HCT116 (cell line): ENCODE measurements around the gene PGR. TPM values are rescaled to one million over a fixed set of nuclear protein-coding genes. Genes with fewer than 3 reads are reported as not detected.

Experiments used
- ATAC-seq: fragments of 200-7000 bp; cut with Tn5 transposase; 2 replicates; pipeline ENCODE4 v1.9.1; 2020; ENCODE audit warnings: mild to moderate bottlenecking, moderate library complexity
- BruUV-seq: library from RNA; stranded (reverse); fragments of 400-500 nt; replicated peaks from 2 replicates; lab custom pipeline; 2021; lab: Mats Ljungman, UMichigan
- CTCF ChIA-PET: fragments of 300-600 bp; sonication (Branson Sonifier 250); formaldehyde crosslinking; loops from one replicate; lab custom pipeline; 2021; ENCODE audit warnings: antibody characterized with exemption; lab: Charles Lee
- POLR2A ChIA-PET: fragments of 300-600, 350-600 bp; sonication (Branson Sonifier 250); formaldehyde crosslinking; loops from one replicate; lab custom pipeline; 2021; ENCODE audit warnings: antibody characterized with exemption; lab: Charles Lee
- RAD21 ChIA-PET, 2 experiments: fragments of 300-600 bp; sonication (Branson Sonifier 250); formaldehyde crosslinking; loops; one replicate each; lab custom pipeline; 2023; ENCODE audit warnings: low total read pairs in 2 of 2; ENCODE audit not compliant: uncharacterized antibody in 2 of 2, unreplicated experiment in 2 of 2, low non-redundant PET in 1 of 2; lab: Charles Lee
- DNase-seq: peaks from one replicate; pipeline ENCODE4 v3.0.0-alpha.2; 2010; ENCODE audit warnings: low read depth, low spot score
- H2AFZ ChIP-seq: fragments of 200-600 bp; shearing (Covaris generic), sonication (generic); 2 replicates; pipeline ENCODE4 v1.6.1; 2017; ENCODE audit warnings: low read depth, mixed run types, mixed read lengths, antibody characterized with exemption, low read length; ENCODE audit not compliant: poor library complexity, severe bottlenecking
- H3K27ac ChIP-seq: 2 replicates; pipeline ENCODE4 v1.5.1; 2012; ENCODE audit warnings: low read depth, low read length
- H3K27me3 ChIP-seq: fragments of 200-600 bp; sonication (generic); 2 replicates; pipeline ENCODE4 v1.6.1; 2016; ENCODE audit warnings: mixed run types, low read length, mixed read lengths; ENCODE audit not compliant: insufficient read depth
- H3K36me3 ChIP-seq, 2 experiments: fragments of 200-500 bp in 1 of 2; fragments of 200-600 bp in 1 of 2; sonication (Bioruptor generic) in 1 of 2; sonication (generic) in 1 of 2; 2 replicates each; pipeline versions ENCODE4 v1.5.1 to v1.6.1; 2014 to 2016; ENCODE audit warnings: low read length in 2 of 2, inconsistent platforms in 1 of 2, mixed read lengths in 1 of 2, mixed run types in 1 of 2; ENCODE audit not compliant: insufficient read depth in 2 of 2, control insufficient read depth in 1 of 2
- H3K4me1 ChIP-seq, 2 experiments: fragments of 200-600 bp in 1 of 2; sonication (generic) in 1 of 2; 2 replicates each; pipeline versions ENCODE4 v1.5.1 to v1.6.1; 2012 to 2017; ENCODE audit warnings: low read length in 2 of 2, inconsistent platforms in 1 of 2, mild to moderate bottlenecking in 1 of 2, mixed read lengths in 1 of 2, mixed run types in 1 of 2, moderate library complexity in 1 of 2; ENCODE audit not compliant: insufficient read depth in 2 of 2, control insufficient read depth in 1 of 2
- H3K4me2 ChIP-seq: fragments of 200-600 bp; sonication (generic); 2 replicates; pipeline ENCODE4 v1.6.1; 2017; ENCODE audit warnings: mixed run types, low read length, mixed read lengths
- H3K4me3 ChIP-seq, 2 experiments: fragments of 200-600 bp in 1 of 2; sonication (generic) in 1 of 2; replicated peaks in 1 of 2; 2 replicates each; pipeline ENCODE4 v1.5.1; 2011 to 2016; ENCODE audit warnings: low read length in 2 of 2, control low read depth in 1 of 2, low read depth in 1 of 2, mild to moderate bottlenecking in 1 of 2, mixed read lengths in 1 of 2, mixed run types in 1 of 2
- H3K79me2 ChIP-seq: fragments of 200-600 bp; sonication (generic); 2 replicates; pipeline ENCODE4 v1.6.1; 2017; ENCODE audit warnings: mild to moderate bottlenecking, mixed run types, low read length, moderate library complexity, mixed read lengths; ENCODE audit not compliant: insufficient read depth
- H3K9ac ChIP-seq: fragments of 200-600 bp; sonication (generic); 2 replicates; pipeline ENCODE4 v1.6.1; 2016; ENCODE audit warnings: low read length, mixed read lengths
- H3K9me2 ChIP-seq: fragments of 200-600 bp; sonication (generic), shearing (Covaris generic); 2 replicates; pipeline ENCODE4 v1.6.1; 2017; ENCODE audit warnings: mixed run types, mild to moderate bottlenecking, moderate library complexity; ENCODE audit not compliant: insufficient read depth
- H3K9me3 ChIP-seq, 2 experiments: fragments of 200-500 bp in 1 of 2; fragments of 200-600 bp in 1 of 2; sonication (Bioruptor generic) in 1 of 2; sonication (generic) in 1 of 2; 2 replicates each; pipeline ENCODE4 v1.6.1; 2014 to 2017; ENCODE audit warnings: low read length in 2 of 2, mixed read lengths in 2 of 2, inconsistent platforms in 1 of 2, low read depth in 1 of 2, mild to moderate bottlenecking in 1 of 2, mixed run types in 1 of 2, moderate library complexity in 1 of 2; ENCODE audit not compliant: control insufficient read depth in 1 of 2, insufficient read depth in 1 of 2
- H4K20me1 ChIP-seq: fragments of 200-600 bp; sonication (generic), shearing (Covaris generic); 2 replicates; pipeline ENCODE4 v1.6.1; 2017; ENCODE audit warnings: mixed run types, mild to moderate bottlenecking, moderate library complexity; ENCODE audit not compliant: insufficient read depth
- ATF3 ChIP-seq: IDR thresholded peaks from 2 replicates; pipeline ENCODE4 v1.6.1; 2012
- CBX3 ChIP-seq: IDR thresholded peaks from 2 replicates; pipeline ENCODE4 v1.6.1; 2012; ENCODE audit warnings: low read depth
- CEBPB ChIP-seq: IDR thresholded peaks from 2 replicates; pipeline ENCODE4 v1.6.1; 2012; ENCODE audit warnings: low read depth
- EGR1 ChIP-seq: IDR thresholded peaks from 2 replicates; pipeline ENCODE4 v1.6.1; 2012; ENCODE audit warnings: low read depth
- ELF1 ChIP-seq: IDR thresholded peaks from 2 replicates; pipeline ENCODE4 v1.6.1; 2012; ENCODE audit warnings: low read depth, borderline replicate concordance
- EZH2 ChIP-seq: fragments of 200-600 bp; sonication (generic); IDR thresholded peaks from 2 replicates; pipeline ENCODE4 v1.6.1; 2017; ENCODE audit warnings: antibody characterized with exemption, mixed run types
- EZH2phosphoT487 ChIP-seq: fragments of 200-600 bp; IDR thresholded peaks from 2 replicates; pipeline ENCODE4 v1.6.1; 2018; ENCODE audit warnings: antibody characterized with exemption, borderline replicate concordance
- JUND ChIP-seq: IDR thresholded peaks from 2 replicates; pipeline ENCODE4 v1.6.1; 2012
- MAX ChIP-seq: IDR thresholded peaks from 2 replicates; pipeline ENCODE4 v1.6.1; 2012
- POLR2A ChIP-seq: IDR thresholded peaks from 2 replicates; pipeline ENCODE4 v1.7.0; 2011; ENCODE audit warnings: borderline replicate concordance; ENCODE audit not compliant: insufficient read depth, insufficient read length; ENCODE audit errors: extremely low read depth
- POLR2AphosphoS5 ChIP-seq: IDR thresholded peaks from 2 replicates; pipeline ENCODE4 v1.6.1; 2011; ENCODE audit warnings: mild to moderate bottlenecking, low read depth, low read length, moderate library complexity
- RAD21 ChIP-seq: IDR thresholded peaks from 2 replicates; pipeline ENCODE4 v1.6.1; 2012; ENCODE audit warnings: low read depth, mild to moderate bottlenecking
- REST ChIP-seq: IDR thresholded peaks from 2 replicates; pipeline ENCODE4 v1.6.1; 2012; ENCODE audit warnings: low read depth
- SIN3A ChIP-seq: IDR thresholded peaks from 2 replicates; pipeline ENCODE4 v1.6.1; 2012; ENCODE audit warnings: low read depth
- SRF ChIP-seq: IDR thresholded peaks from 2 replicates; pipeline ENCODE4 v1.6.1; 2012; ENCODE audit warnings: low read depth
- TCF7L2 ChIP-seq: IDR thresholded peaks from 2 replicates; pipeline ENCODE4 v1.7.0; 2011; ENCODE audit warnings: borderline replicate concordance, inconsistent platforms; ENCODE audit not compliant: insufficient read depth, insufficient read length; ENCODE audit errors: extremely low read depth
- YY1 ChIP-seq: IDR thresholded peaks from 2 replicates; pipeline ENCODE4 v1.6.1; 2011; ENCODE audit warnings: low read length, low read depth, moderate library complexity, mild to moderate bottlenecking; ENCODE audit not compliant: insufficient replicate concordance; ENCODE audit errors: extremely low read depth
- ZBTB33 ChIP-seq: IDR thresholded peaks from 2 replicates; pipeline ENCODE4 v1.6.1; 2011; ENCODE audit warnings: mild to moderate bottlenecking, low read length, moderate library complexity; ENCODE audit not compliant: insufficient replicate concordance; ENCODE audit errors: extremely low read depth
- intact Hi-C: fragments of 100-400 bp; cut with micrococcal nuclease; formaldehyde crosslinking; loops from 2 replicates; pipeline ENCODE4 v1.10.0; 2022
- total RNA-seq: library from RNA; stranded (reverse); gene quantifications from one replicate; pipeline ENCODE4 v1.2.1, GENCODE V29; 2021; ENCODE audit not compliant: unreplicated experiment

PGR gene
- total RNA-seq, 1 experiment from 2014 or later, result not detected

GRCh38 chr11:101010899-101011298 lies 118.7 kb downstream of the PGR start:
- Histone ChIP-seq H2AFZ (no peak overlapping the region), H3K9me3 (no peaks in the 10 kb centered on the region), H3K4me2 (no peak overlapping the region), H3K79me2 (no peaks in the 10 kb centered on the region), H3K9me2 (no peaks in the 10 kb centered on the region; the same call in 1 of the 2 replicates), H3K27me3 (no peaks in the 10 kb centered on the region), H3K36me3 (no peaks in the 10 kb centered on the region), H4K20me1 (no peaks in the 10 kb centered on the region), H3K27ac (no peak overlapping the region), H3K9ac (no peak overlapping the region), H3K4me1 (no peaks in the 10 kb centered on the region), H3K4me3 (no peak overlapping the region)
- DNase-seq (no peak), ATAC-seq (no peak)
- ChIA-PET RAD21 (no interaction called here), CTCF (no interaction called here), POLR2A (no interaction called here)
- intact Hi-C loops, result no loop called here
- no TSS peak for BruUV-seq
- TF ChIP-seq ATF3 (no peak), CBX3 (no peak), POLR2AphosphoS5 (no peak), SIN3A (no peak), JUND (no peak), EZH2phosphoT487 (no peak), CEBPB (no peak), EGR1 (no peak), MAX (no peak), REST (no peak), POLR2A (no peak), RAD21 (no peak), ELF1 (no peak), EZH2 (no peak), ZBTB33 (no peak), SRF (no peak), TCF7L2 (no peak), YY1 (no peak)
